Duodenal mucosa (tissue), 2 donors: ENCODE data around the gene PASK.
"Not testable (repeated sequence)": the region's sequence is repeated elsewhere in the genome, so short reads cannot be mapped to it uniquely, and the experiment has no call there.

ENCODE experiments used
- H3K27ac ChIP-seq: one replicate; pipeline ENCODE4 v1.7.0; 2013; ENCODE audit warnings: low read depth, low read length
- H3K27me3 ChIP-seq, 2 donors: one replicate each; pipeline ENCODE4 v1.7.0; 2013; ENCODE audit warnings: low read length in 2 of 2, control low read depth in 1 of 2; ENCODE audit not compliant: insufficient read depth in 2 of 2, control insufficient read depth in 1 of 2
- H3K36me3 ChIP-seq, 2 donors: one replicate each; pipeline ENCODE4 v1.7.0; 2013; ENCODE audit warnings: low read length in 2 of 2, control low read depth in 1 of 2; ENCODE audit not compliant: insufficient read depth in 2 of 2, control insufficient read depth in 1 of 2
- H3K4me1 ChIP-seq, 2 donors: one replicate each; pipeline ENCODE4 v1.7.0; 2013; ENCODE audit warnings: low read length in 2 of 2, control low read depth in 1 of 2; ENCODE audit not compliant: insufficient read depth in 2 of 2, control insufficient read depth in 1 of 2
- H3K4me3 ChIP-seq, 2 donors: one replicate each; pipeline ENCODE4 v1.7.0; 2013; ENCODE audit warnings: low read length in 2 of 2, low read depth in 1 of 2
- H3K9ac ChIP-seq, 2 donors: one replicate each; pipeline ENCODE4 v1.7.0; 2013; ENCODE audit warnings: low read length in 2 of 2, low read depth in 1 of 2
- H3K9me3 ChIP-seq, 2 donors: one replicate each; pipeline ENCODE4 v1.7.0; 2013; ENCODE audit warnings: low read length in 2 of 2, control low read depth in 1 of 2; ENCODE audit not compliant: control insufficient read depth in 1 of 2

PASK gene

GRCh38 chr2:241109210-241110088 lies 39.8 kb downstream of the PASK start:
- Histone ChIP-seq H3K4me1 (peaks cover 3 to 6% of the 10 kb centered on the region in 2 donors), H3K9me3 (no peaks in the 10 kb centered on the region), H3K27me3 (no peaks in the 10 kb centered on the region), H3K4me3 (peak overlapping the region in 1 of 2 donors; percentile 44), H3K27ac (peak overlapping the region; percentile 59), H3K9ac (no peak overlapping the region), H3K36me3 (peaks cover 0 to 13% of the 10 kb centered on the region in 2 donors)

- H3K4me1 ChIP-seq: peaks cover 5 to 7% of the 10 kb centered on the region in 2 donors
- peak overlapping the region in 1 of 2 donors; percentile 44 for H3K4me3 ChIP-seq
- peaks cover 0 to 13% of the 10 kb centered on the region in 2 donors for H3K36me3 ChIP-seq
- H3K27ac ChIP-seq: no peak overlapping the region
- H3K9me3 ChIP-seq: no peaks in the 10 kb centered on the region
- H3K9ac ChIP-seq: no peak overlapping the region
- H3K27me3 ChIP-seq: no peaks in the 10 kb centered on the region
These were observed 40.7 kb downstream of the PASK start for GRCh38 chr2:241108271-241109209.

GRCh38 chr2:241107031-241107783 lies 42.1 kb downstream of the PASK start:
- Histone ChIP-seq H3K27ac (no peak overlapping the region), H3K36me3 (peaks cover 0 to 8% of the 10 kb centered on the region in 2 donors), H3K9ac (no peak overlapping the region), H3K27me3 (no peaks in the 10 kb centered on the region), H3K9me3 (no peaks in the 10 kb centered on the region), H3K4me1 (peaks cover 12 to 14% of the 10 kb centered on the region in 2 donors), H3K4me3 (no peak overlapping the region)

- H3K27me3 ChIP-seq: no peaks in the 10 kb centered on the region
- peaks cover 0 to 8% of the 10 kb centered on the region in 2 donors for H3K36me3 ChIP-seq
- peaks cover 20 to 23% of the 10 kb centered on the region in 2 donors for H3K4me1 ChIP-seq
- H3K9me3 ChIP-seq: no peaks in the 10 kb centered on the region
- H3K27ac ChIP-seq: no peak overlapping the region
- H3K9ac ChIP-seq: no peak overlapping the region
- no peak overlapping the region for H3K4me3 ChIP-seq
These were observed 43.6 kb downstream of the PASK start for GRCh38 chr2:241105641-241106040.

- not testable (repeated sequence) for H3K9ac ChIP-seq, H3K4me3 ChIP-seq, H3K27me3 ChIP-seq, H3K27ac ChIP-seq, H3K9me3 ChIP-seq
- peaks cover 0 to 16% of the 10 kb centered on the region in 2 donors for H3K36me3 ChIP-seq
- peaks cover 23 to 32% of the 10 kb centered on the region in 2 donors for H3K4me1 ChIP-seq
These were observed 44.7 kb downstream of the PASK start for GRCh38 chr2:241104611-241105010.

- Histone ChIP-seq H3K36me3 (peaks cover 0 to 25% of the 10 kb centered on the region in 2 donors), H3K27ac (no peak overlapping the region), H3K27me3 (no peaks in the 10 kb centered on the region), H3K9ac (peak overlapping the region; percentile 93 to 96), H3K4me3 (peak overlapping the region; percentile 84 to 92), H3K9me3 (no peaks in the 10 kb centered on the region), H3K4me1 (peaks cover 26 to 31% of the 10 kb centered on the region in 2 donors)
These were observed 46.1 kb downstream of the PASK start for GRCh38 chr2:241103176-241103595.

- H3K36me3 ChIP-seq: peaks cover 4 to 30% of the 10 kb centered on the region in 2 donors
- H3K9me3 ChIP-seq: no peaks in the 10 kb centered on the region
- H3K4me1 ChIP-seq: peaks cover 25 to 31% of the 10 kb centered on the region in 2 donors
- H3K4me3 ChIP-seq: peak within 1 kb of the TSS; percentile 84 to 92
- peak within 1 kb of the TSS; percentile 83 for H3K27ac ChIP-seq
- H3K9ac ChIP-seq: peak within 1 kb of the TSS; percentile 93 to 96
- no peaks in the 10 kb centered on the region for H3K27me3 ChIP-seq
These were observed 47.0 kb downstream of the PASK start, which contains the start of gene MTERF4 for GRCh38 chr2:241102239-241102803. TSS of gene MTERF4 (minus strand) at chr2:241102287. CDS start at chr2:241102273, 14 bp downstream.

- H3K4me3 ChIP-seq: no peak overlapping the region
- H3K27me3 ChIP-seq: no peaks in the 10 kb centered on the region
- H3K9me3 ChIP-seq: no peaks in the 10 kb centered on the region
- peaks cover 25 to 31% of the 10 kb centered on the region in 2 donors for H3K4me1 ChIP-seq
- H3K9ac ChIP-seq: no peak overlapping the region
- H3K27ac ChIP-seq: no peak overlapping the region
- peaks cover 25 to 58% of the 10 kb centered on the region in 2 donors for H3K36me3 ChIP-seq
These were observed 50.0 kb downstream of the PASK start for GRCh38 chr2:241099246-241099645.

- Histone ChIP-seq H3K27ac (no peak overlapping the region), H3K4me1 (peaks cover 16 to 23% of the 10 kb centered on the region in 2 donors), H3K4me3 (no peak overlapping the region), H3K9ac (no peak overlapping the region), H3K36me3 (peaks cover 44 to 80% of the 10 kb centered on the region in 2 donors), H3K9me3 (no peaks in the 10 kb centered on the region), H3K27me3 (no peaks in the 10 kb centered on the region)
These were observed 52.3 kb downstream of the PASK start for GRCh38 chr2:241096979-241097378.
